ENCODE measurements around the gene FAM170B.

The FAM170B gene

DNA sequence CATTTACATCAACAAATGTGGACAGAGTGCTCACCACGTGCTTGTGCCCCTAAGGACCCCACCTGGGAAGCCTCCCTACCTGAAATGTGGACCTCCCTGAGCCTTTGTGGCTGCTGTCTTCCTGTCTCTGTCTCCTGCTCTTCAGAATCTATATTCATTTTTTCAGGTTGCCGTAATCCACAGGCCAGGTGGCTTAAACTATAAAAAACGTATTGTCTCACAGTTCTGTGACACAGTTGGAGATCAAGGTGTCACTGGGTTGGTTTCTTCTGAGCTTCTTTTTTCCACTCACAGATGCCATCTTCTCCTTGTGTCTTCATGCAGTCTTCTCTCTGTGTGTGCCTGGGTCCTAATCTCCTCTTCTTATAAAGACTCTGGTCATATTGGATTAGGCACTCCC is 12.9 kb downstream of the FAM170B start:
- Histone ChIP-seq H3K4me3 (ENCODE audit: low read length) (no peak overlapping the region), H3K9ac (ENCODE audit: low read length) (no peak overlapping the region), H3K36me3 (ENCODE audit: control insufficient read depth, insufficient read depth, low read length) (no peaks in the 10 kb centered on the region), H3K27ac (ENCODE audit: low read depth, low read length) (no peak overlapping the region), H3K27me3 (ENCODE audit: control insufficient read depth, insufficient read depth, low read length) (no peaks in the 10 kb centered on the region), H3K4me1 (ENCODE audit: control insufficient read depth, insufficient read depth, low read length) (no peaks in the 10 kb centered on the region)

DNA sequence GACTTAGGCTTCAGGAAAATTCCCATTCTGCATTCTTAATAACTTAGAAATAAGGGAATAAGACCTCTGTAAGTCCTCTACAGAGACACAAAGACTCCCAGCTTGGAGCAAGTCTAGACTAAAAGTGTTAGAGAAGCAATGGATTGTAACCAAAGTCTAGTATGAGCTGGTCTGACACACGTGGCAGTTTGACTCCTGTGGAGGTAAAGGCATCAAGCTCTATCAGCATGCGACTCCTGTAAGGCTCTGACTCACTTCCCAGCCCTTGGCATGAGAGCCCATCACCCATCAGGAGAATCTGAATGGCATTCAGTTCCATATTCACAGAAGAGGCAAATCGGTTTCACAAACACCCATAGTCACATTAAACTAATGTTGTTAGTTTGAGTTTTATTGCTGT is 14.1 kb downstream of the FAM170B start:
- no peak overlapping the region for H3K4me3 ChIP-seq (ENCODE audit: low read length)
- no peaks in the 10 kb centered on the region for H3K4me1 ChIP-seq (ENCODE audit: control insufficient read depth, insufficient read depth, low read length)
- no peak overlapping the region for H3K9ac ChIP-seq (ENCODE audit: low read length)
- no peaks in the 10 kb centered on the region for H3K36me3 ChIP-seq (ENCODE audit: control insufficient read depth, insufficient read depth, low read length)
- H3K27ac ChIP-seq (ENCODE audit: low read depth, low read length), result no peak overlapping the region
- no peaks in the 10 kb centered on the region for H3K27me3 ChIP-seq (ENCODE audit: control insufficient read depth, insufficient read depth, low read length)

DNA sequence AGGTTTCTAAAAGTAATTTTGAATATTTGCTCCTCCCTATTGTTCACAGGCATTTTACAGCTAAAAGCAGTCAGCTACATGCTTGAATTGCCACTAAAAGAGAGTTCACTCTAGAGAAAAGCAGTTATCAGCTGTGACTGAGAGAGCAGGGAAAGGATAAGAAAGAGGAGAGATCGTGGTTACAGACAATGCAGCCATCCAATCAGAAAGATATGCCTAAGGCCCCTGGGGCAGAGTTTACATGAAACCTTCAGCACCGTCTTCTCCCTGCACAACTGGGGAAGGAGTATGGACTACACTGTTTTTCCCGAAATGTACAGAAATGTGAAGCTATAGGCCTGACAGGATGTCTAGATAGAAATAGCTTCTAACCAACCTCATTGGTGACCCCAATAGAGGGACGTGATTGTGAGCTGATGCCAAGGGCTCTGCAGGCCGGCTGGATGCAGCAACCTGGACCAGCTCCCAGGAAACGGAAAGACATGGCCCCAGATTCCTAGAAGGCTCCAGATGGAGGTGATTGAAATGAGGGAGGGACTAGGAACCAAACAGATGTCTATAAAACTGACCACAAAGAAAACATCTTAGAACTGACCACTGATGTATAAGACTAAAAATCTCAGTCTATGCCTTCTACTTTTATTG is 15.3 kb downstream of the FAM170B start:
- H3K4me1 ChIP-seq (ENCODE audit: control insufficient read depth, insufficient read depth, low read length), result no peaks in the 10 kb centered on the region
- H3K9ac ChIP-seq (ENCODE audit: low read length), result no peak overlapping the region
- no peaks in the 10 kb centered on the region for H3K27me3 ChIP-seq (ENCODE audit: control insufficient read depth, insufficient read depth, low read length)
- H3K27ac ChIP-seq (ENCODE audit: low read depth, low read length), result no peak overlapping the region
- H3K4me3 ChIP-seq (ENCODE audit: low read length), result no peak overlapping the region
- H3K36me3 ChIP-seq (ENCODE audit: control insufficient read depth, insufficient read depth, low read length), result no peaks in the 10 kb centered on the region

DNA sequence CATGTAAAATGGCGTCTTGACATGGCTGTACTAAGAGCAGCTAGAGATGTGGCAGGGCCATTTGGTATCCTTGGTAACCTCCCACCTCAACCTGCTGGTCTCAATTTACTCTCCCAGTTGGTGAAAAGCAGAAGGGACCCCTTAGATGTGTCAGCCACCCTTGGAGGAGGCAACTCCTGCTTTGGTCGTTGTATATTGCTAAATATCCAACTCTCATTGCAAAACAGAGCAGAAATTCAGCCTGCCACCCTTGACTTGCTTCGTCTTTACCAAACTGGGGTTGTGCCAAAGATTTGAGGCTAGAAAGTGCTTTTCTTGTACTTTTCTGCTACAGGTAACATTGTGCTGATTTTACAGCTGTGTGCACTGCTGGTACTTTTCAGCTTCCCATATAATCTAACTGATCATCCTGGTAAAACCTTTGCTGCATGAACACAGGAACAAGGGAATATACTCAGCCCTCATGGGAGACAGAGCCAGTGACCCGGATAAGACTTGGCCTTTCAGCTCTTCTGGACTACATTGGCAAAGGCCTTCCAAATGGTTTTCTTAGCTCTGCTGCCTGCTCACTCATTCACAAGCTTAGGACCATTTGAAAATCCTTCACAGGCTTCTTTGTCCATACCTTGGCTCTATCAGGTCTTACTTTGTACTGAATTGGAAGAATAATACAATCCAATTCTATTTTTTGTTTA is 16.3 kb downstream of the FAM170B start:
- Histone ChIP-seq H3K4me3 (ENCODE audit: low read length) (no peak overlapping the region), H3K4me1 (ENCODE audit: control insufficient read depth, insufficient read depth, low read length) (no peaks in the 10 kb centered on the region), H3K9ac (ENCODE audit: low read length) (no peak overlapping the region), H3K27ac (ENCODE audit: low read depth, low read length) (no peak overlapping the region), H3K27me3 (ENCODE audit: control insufficient read depth, insufficient read depth, low read length) (no peaks in the 10 kb centered on the region), H3K36me3 (ENCODE audit: control insufficient read depth, insufficient read depth, low read length) (no peaks in the 10 kb centered on the region)

DNA sequence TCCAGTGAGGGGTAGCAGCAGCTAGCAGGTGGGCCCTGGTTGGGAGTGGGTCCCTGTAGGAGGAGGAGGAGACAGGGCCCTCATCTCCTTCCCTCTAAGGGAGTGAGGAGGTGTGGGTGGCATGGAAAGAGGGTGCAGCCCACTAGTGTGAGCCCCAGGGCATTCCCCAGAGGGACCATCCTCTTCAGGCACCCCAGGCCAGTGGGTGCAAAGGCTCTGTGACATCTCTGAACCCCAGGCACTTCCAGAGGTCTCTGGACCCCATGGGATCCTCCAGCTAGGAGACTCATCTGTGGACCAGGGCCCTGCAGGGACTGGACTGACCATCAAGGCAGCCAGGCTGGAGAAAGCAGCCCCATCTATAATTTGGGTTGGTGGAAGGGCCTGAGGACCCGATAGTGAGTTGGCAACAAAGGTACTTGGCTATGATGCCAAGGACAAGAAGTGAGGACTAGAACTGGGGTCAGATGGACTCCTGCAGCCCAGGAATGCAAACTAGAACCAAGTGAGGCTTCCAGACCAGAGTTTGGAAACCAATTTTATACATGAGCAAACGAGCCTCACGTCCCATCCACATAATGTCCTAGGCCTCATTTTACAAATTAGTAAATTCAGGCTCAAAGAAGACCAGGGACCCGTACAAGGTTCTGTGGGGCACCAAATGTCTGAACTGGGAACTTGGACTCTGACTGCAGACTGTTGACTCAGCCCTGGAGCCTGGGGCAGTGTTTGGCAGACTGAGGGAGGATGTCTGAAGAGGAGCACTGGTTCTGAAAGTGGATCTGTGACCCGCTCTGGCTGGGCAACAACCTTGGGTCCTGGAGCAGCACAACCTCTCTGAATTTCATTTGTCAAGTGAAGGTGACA is 17.1 kb downstream of the FAM170B start:
- no peaks in the 10 kb centered on the region for H3K27me3 ChIP-seq (ENCODE audit: control insufficient read depth, insufficient read depth, low read length)
- H3K27ac ChIP-seq (ENCODE audit: low read depth, low read length), result no peak overlapping the region
- H3K9ac ChIP-seq (ENCODE audit: low read length), result no peak overlapping the region
- H3K4me3 ChIP-seq (ENCODE audit: low read length), result no peak overlapping the region
- H3K4me1 ChIP-seq (ENCODE audit: control insufficient read depth, insufficient read depth, low read length), result no peaks in the 10 kb centered on the region
- H3K36me3 ChIP-seq (ENCODE audit: control insufficient read depth, insufficient read depth, low read length), result no peaks in the 10 kb centered on the region

DNA sequence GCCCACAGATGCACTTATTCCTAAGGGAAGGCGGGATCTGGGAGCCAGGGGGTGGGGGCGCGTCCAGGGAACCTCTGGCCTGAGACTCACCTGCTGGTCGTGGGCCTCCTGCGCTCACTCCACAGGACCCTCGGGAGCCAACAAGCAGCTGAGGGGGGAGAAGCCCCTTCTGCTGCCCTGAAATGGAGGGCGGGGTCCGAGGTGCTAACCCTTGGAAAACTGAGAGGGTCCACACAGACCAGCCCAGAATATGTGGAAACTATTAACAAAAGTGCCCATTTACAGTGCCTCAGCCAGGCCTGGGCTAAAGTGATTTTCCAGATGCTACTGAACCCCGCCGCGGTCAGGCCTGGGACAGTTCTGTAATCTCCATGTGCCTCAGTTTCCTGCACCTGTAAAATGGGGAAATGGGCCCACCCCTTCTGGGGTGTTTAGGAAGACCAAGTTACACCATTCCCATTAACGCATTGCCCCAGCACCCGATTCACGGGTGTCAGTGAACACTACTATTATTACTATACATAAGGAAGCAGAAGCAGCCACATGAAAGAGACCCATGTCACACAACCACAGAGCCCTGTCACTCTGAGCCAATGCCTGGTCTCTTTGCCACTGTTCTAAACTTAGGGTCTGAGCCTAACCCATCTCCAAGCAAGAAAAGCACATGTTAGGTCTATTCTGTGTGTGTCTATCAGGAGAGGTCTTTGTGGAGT is 17.9 kb downstream of the FAM170B start:
- Histone ChIP-seq H3K9ac (ENCODE audit: low read length) (no peak overlapping the region), H3K36me3 (ENCODE audit: control insufficient read depth, insufficient read depth, low read length) (no peaks in the 10 kb centered on the region), H3K27ac (ENCODE audit: low read depth, low read length) (no peak overlapping the region), H3K4me3 (ENCODE audit: low read length) (peak overlapping the region; percentile 58), H3K4me1 (ENCODE audit: control insufficient read depth, insufficient read depth, low read length) (no peaks in the 10 kb centered on the region), H3K27me3 (ENCODE audit: control insufficient read depth, insufficient read depth, low read length) (no peaks in the 10 kb centered on the region)

DNA sequence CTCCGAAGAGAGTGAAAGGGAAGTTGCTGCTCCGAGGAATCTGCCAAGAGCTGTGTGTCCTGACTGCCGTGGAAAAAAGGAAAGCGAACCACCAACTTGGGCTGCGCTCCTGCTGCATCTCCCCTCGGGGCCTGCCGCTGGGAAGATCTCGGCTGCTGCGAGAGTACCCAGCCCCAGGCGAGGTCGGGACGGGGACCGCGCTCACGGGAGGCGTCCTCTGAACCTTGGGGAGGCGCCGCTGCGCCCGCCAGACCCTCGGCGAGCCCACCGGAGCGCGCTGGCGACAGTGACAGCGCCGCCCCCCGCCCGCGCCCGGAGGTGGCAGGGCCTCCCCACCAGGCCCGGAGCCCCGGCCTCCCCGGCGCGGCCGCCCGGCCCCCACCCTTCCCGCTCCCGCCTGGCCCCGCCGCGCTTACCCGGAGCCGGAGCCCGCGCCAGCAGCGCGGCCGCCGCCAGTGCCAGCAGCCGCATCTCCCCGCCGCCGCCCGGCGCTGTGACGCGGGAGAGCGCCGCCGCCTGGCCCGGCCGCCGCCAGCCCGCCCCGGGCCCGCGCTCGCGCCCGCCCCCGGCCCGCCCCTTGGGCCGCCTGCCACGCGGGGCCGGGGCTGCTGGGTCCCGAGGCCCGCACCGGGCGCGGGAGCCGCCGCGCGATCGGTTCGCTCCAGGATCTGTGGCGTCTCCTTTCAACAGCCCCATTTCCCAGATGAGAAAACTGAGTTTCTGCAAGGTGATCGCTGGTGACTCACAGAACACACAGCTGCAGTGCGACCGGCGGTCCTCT is 18.6 kb downstream of the FAM170B start, which contains the start of gene VSTM4:
Gene VSTM4 (minus strand): TSS at position 508 of the 781 bp plus-strand sequence. CDS start 37 bp downstream, at position 471.
- H3K36me3 ChIP-seq (ENCODE audit: control insufficient read depth, insufficient read depth, low read length), result no peaks in the 10 kb centered on the region
- H3K27ac ChIP-seq (ENCODE audit: low read depth, low read length), result peak within 1 kb of the TSS; percentile 81
- H3K4me1 ChIP-seq (ENCODE audit: control insufficient read depth, insufficient read depth, low read length), result peaks cover under 1% of the 10 kb centered on the region
- no peaks in the 10 kb centered on the region for H3K27me3 ChIP-seq (ENCODE audit: control insufficient read depth, insufficient read depth, low read length)
- peak within 1 kb of the TSS; percentile 47 for H3K9ac ChIP-seq (ENCODE audit: low read length)
- H3K4me3 ChIP-seq (ENCODE audit: low read length), result peak within 1 kb of the TSS; percentile 81

DNA sequence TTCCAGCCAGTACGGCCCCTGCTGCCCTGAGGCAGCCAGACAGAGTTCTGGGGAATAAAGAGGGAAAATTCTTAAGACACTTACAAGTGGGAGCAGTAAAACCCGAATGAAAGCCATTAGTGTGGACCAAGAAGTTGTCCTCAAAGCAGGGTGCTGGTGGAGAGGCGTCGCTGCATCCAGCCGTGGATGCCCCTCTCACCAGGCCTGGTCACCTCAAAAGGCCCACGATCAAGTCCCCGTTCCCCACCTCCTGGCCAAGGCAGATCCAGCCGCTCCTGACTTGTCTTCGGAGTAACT is 19.2 kb downstream of the FAM170B start:
- peak overlapping the region; percentile 47 for H3K9ac ChIP-seq (ENCODE audit: low read length)
- peaks cover 3% of the 10 kb centered on the region for H3K4me1 ChIP-seq (ENCODE audit: control insufficient read depth, insufficient read depth, low read length)
- peak overlapping the region; percentile 81 for H3K4me3 ChIP-seq (ENCODE audit: low read length)
- H3K36me3 ChIP-seq (ENCODE audit: control insufficient read depth, insufficient read depth, low read length), result no peaks in the 10 kb centered on the region
- peak overlapping the region; percentile 81 for H3K27ac ChIP-seq (ENCODE audit: low read depth, low read length)
- no peaks in the 10 kb centered on the region for H3K27me3 ChIP-seq (ENCODE audit: control insufficient read depth, insufficient read depth, low read length)

DNA sequence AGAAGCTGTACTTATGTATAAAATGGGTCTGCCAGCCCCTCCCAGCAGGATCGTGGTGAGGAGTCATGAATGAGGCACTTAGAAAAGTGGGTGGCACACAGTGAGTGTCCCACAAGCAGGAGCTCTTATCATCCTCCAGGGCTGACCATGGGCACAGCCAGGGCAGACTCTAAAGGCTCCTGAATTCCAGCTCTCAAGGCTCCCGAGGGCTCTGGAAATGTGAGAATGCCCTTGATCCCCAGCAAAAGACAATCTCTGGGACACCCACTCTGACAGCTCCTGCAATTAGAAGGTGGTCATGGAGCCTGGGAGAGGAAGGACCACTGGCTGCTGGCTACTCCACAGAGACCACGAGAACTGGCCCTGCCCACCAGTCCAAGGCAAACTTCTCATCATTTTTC is 20.1 kb downstream of the FAM170B start:
- Histone ChIP-seq H3K9ac (ENCODE audit: low read length) (no peak overlapping the region), H3K27me3 (ENCODE audit: control insufficient read depth, insufficient read depth, low read length) (no peaks in the 10 kb centered on the region), H3K4me3 (ENCODE audit: low read length) (no peak overlapping the region), H3K4me1 (ENCODE audit: control insufficient read depth, insufficient read depth, low read length) (peaks cover 3% of the 10 kb centered on the region), H3K36me3 (ENCODE audit: control insufficient read depth, insufficient read depth, low read length) (no peaks in the 10 kb centered on the region), H3K27ac (ENCODE audit: low read depth, low read length) (no peak overlapping the region)

DNA sequence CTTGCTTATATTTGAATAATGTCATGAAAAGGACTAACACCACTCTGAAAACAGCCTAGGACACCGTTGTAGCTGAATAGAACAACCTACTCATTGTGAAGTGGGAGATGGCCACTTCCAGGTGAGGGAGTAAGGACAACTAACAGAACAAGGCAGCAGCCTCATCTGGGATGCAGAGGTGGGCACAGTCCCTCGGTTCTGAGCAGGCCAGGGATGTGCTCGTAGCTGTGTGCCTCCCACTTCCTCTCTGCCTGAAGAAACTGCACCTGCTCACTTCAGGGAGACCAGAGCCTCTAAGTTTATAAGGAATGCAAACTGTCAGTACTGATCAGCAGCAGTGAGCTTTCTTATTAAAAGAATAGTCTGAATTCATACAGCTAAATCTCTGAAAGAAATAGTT is 21.0 kb downstream of the FAM170B start:
- Histone ChIP-seq H3K27me3 (ENCODE audit: control insufficient read depth, insufficient read depth, low read length) (no peaks in the 10 kb centered on the region), H3K9ac (ENCODE audit: low read length) (no peak overlapping the region), H3K36me3 (ENCODE audit: control insufficient read depth, insufficient read depth, low read length) (no peaks in the 10 kb centered on the region), H3K4me3 (ENCODE audit: low read length) (no peak overlapping the region), H3K27ac (ENCODE audit: low read depth, low read length) (no peak overlapping the region), H3K4me1 (ENCODE audit: control insufficient read depth, insufficient read depth, low read length) (peaks cover 3% of the 10 kb centered on the region)

DNA sequence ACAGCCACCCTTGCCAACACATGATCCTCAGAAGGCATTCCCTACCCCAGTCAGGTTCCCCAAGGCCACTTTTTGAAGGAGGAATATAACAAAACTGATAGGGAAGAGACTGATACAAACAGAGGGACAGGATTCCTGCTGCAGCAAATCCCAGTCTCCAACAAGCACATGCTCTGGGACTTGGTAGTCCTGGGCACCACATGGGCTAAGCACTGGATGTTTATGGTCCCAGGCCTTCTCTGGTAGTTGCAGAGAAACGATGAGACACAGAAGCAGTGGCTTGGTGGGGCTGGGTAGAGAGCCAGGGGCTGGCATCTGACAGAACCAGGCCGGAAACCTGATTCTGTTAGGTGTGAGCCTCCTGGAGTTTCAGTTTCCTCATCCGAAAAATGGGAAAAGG is 21.7 kb downstream of the FAM170B start:
- Histone ChIP-seq H3K4me1 (ENCODE audit: control insufficient read depth, insufficient read depth, low read length) (peaks cover 4% of the 10 kb centered on the region), H3K27ac (ENCODE audit: low read depth, low read length) (no peak overlapping the region), H3K4me3 (ENCODE audit: low read length) (no peak overlapping the region), H3K36me3 (ENCODE audit: control insufficient read depth, insufficient read depth, low read length) (no peaks in the 10 kb centered on the region), H3K27me3 (ENCODE audit: control insufficient read depth, insufficient read depth, low read length) (no peaks in the 10 kb centered on the region), H3K9ac (ENCODE audit: low read length) (no peak overlapping the region)

All from rectal smooth muscle tissue (tissue), 1 donor.